K562 (cell line): ENCODE data around the gene ZNF709. TPM values are rescaled to one million over a fixed set of nuclear protein-coding genes. Genes with fewer than 3 reads are reported as not detected.

Experiments used
- BRD4 ChIP-seq: fragments of 200-600 bp; sonication (generic); IDR thresholded peaks from 2 replicates; pipeline ENCODE4 v1.6.1; 2017; ENCODE audit warnings: inconsistent platforms
- CBFA2T3 ChIP-seq: fragments of 450-650 bp; IDR thresholded peaks from 2 replicates; pipeline ENCODE4 v1.6.1; 2017
- CGGBP1 ChIP-seq: fragments of 250-450 bp; sonication (Bioruptor Pico); IDR thresholded peaks from 2 replicates; pipeline ENCODE4 v1.9.0; 2021; ENCODE audit warnings: mild to moderate bottlenecking
- DPF2 ChIP-seq: fragments of 450-650 bp; IDR thresholded peaks from 2 replicates; pipeline ENCODE4 v1.6.1; 2016
- HSF4 ChIP-seq: fragments of 250-450 bp; sonication (Bioruptor Pico); IDR thresholded peaks from 2 replicates; pipeline ENCODE4 v2.1.2; 2022; ENCODE audit warnings: mild to moderate bottlenecking, moderate library complexity, borderline replicate concordance
- JUND ChIP-seq, 2 experiments: IDR thresholded peaks; 2 replicates in 1 of 2; 3 replicates in 1 of 2; pipeline ENCODE4 v1.6.1; 2011; ENCODE audit warnings: borderline replicate concordance in 2 of 2, low read depth in 2 of 2, low read length in 2 of 2, improper control_type of control experiment in 1 of 2, missing biosample characterization in 1 of 2, missing genetic modification characterization in 1 of 2, missing genetic modification reagents in 1 of 2
- KDM4B ChIP-seq, 2 experiments: fragments of 450-650 bp in 1 of 2; sonication (generic) in 1 of 2; IDR thresholded peaks; 2 replicates each; pipeline ENCODE4 v1.6.1; 2016 to 2017; ENCODE audit warnings: borderline replicate concordance in 2 of 2, antibody characterized with exemption in 1 of 2, low read depth in 1 of 2, mild to moderate bottlenecking in 1 of 2
- MGA ChIP-seq: fragments of 450-650 bp; IDR thresholded peaks from 2 replicates; pipeline ENCODE4 v1.6.1; 2016; ENCODE audit warnings: mild to moderate bottlenecking, moderate library complexity
- NCOA4 ChIP-seq: fragments of 450-650 bp; IDR thresholded peaks from 2 replicates; pipeline ENCODE4 v1.6.1; 2018; ENCODE audit warnings: mild to moderate bottlenecking; ENCODE audit not compliant: partially characterized antibody
- SMAD1 ChIP-seq: fragments of 150-350 bp; IDR thresholded peaks from 2 replicates; pipeline ENCODE4 v1.6.1; 2014; ENCODE audit warnings: low read length, low read depth; ENCODE audit not compliant: partially characterized antibody
- TAF9B ChIP-seq: fragments of 450-650 bp; IDR thresholded peaks from 2 replicates; pipeline ENCODE4 v1.6.1; 2018; ENCODE audit warnings: mild to moderate bottlenecking; ENCODE audit not compliant: partially characterized antibody
- YBX1 ChIP-seq: fragments of 450-650 bp; IDR thresholded peaks from 2 replicates; pipeline ENCODE4 v1.7.1; 2016; ENCODE audit warnings: mild to moderate bottlenecking
- ZNF699 ChIP-seq: fragments of 250-450 bp; sonication (Bioruptor Pico); IDR thresholded peaks from 2 replicates; pipeline ENCODE4 v1.8.0; 2021; ENCODE audit warnings: mild to moderate bottlenecking, moderate library complexity; ENCODE audit not compliant: insufficient replicate concordance
- polyA plus RNA-seq, 8 experiments: library from polyadenylated mRNA; depleted of rRNA in 4 of 8; stranded (reverse) in 5 of 8; unstranded in 3 of 8; fragments of >200 nt; fragmentation: Nextera tagmentation in 2 of 8; fragmentation: Illumina TruSeq in 1 of 8; extraction: Ambion mirVana in 2 of 8; extraction: Trizol in 1 of 8; gene quantifications; 2 replicates each; pipeline versions ENCODE4 v1.2.1 to v1.2.3, GENCODE V29; 2011 to 2014; ENCODE audit warnings: inconsistent platforms in 1 of 8, missing spikeins in 1 of 8
- total RNA-seq, 7 experiments: library from RNA; depleted of rRNA in 6 of 7; stranded (reverse); fragments of >200 nt in 6 of 7; fragmentation: Illumina TruSeq in 2 of 7; extraction: Trizol in 2 of 7; gene quantifications; 2 replicates each; pipeline versions ENCODE4 v1.2.1 to v1.2.3, GENCODE V29; 2011 to 2021; ENCODE audit warnings: low replicate concordance in 1 of 7
- TF ChIP-seq, protein P1 (sequence below): sonication (generic); formaldehyde crosslinking; IDR thresholded peaks from 2 replicates; pipeline ENCODE4 v1.9.0; 2022; ENCODE audit warnings: mild to moderate bottlenecking, missing genetic modification reagents

ZNF709 gene
- total and polyA plus RNA-seq, 9 of the 15 experiments (the other 6 are each of a cell fraction or from before 2014, with no cell fraction given), result 0.07 to 0.69 (median 0.18) TPM

GRCh38 chr19:12440541-12441316 lies 43.9 kb downstream of the ZNF709 start, which contains the start of gene ZNF443 (continued):
- TF ChIP-seq, protein P1, sequence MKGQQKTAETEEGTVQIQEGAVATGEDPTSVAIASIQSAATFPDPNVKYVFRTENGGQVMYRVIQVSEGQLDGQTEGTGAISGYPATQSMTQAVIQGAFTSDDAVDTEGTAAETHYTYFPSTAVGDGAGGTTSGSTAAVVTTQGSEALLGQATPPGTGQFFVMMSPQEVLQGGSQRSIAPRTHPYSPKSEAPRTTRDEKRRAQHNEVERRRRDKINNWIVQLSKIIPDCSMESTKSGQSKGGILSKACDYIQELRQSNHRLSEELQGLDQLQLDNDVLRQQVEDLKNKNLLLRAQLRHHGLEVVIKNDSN, result no peak
- TF ChIP-seq YBX1 (no peak), CBFA2T3 (no peak), ZNF699 (CRISPR knock-in tag) (no peak), HSF4 (no peak), NCOA4 (no peak), DPF2 (no peak), KDM4B (IDR thresholded peaks at IDR 0.05; ENCODE audit: borderline replicate concordance in 2 of 2, low read depth in 1 of 2) (no peak), CGGBP1 (CRISPR knock-in tag) (no peak), BRD4 (no peak), JUND (IDR thresholded peaks at IDR 0.05; ENCODE audit: borderline replicate concordance, low read depth, low read length) (peak; percentile 3; the same call in 1 of the 2 replicates), JUND (tag; IDR thresholded peaks at IDR 0.05; ENCODE audit: borderline replicate concordance, low read depth, low read length) (no peak), TAF9B (no peak), MGA (peak; percentile 22; the same call in 1 of the 2 replicates), SMAD1 (no peak)
